ENCODE data around the gene BACE2.

DNA sequence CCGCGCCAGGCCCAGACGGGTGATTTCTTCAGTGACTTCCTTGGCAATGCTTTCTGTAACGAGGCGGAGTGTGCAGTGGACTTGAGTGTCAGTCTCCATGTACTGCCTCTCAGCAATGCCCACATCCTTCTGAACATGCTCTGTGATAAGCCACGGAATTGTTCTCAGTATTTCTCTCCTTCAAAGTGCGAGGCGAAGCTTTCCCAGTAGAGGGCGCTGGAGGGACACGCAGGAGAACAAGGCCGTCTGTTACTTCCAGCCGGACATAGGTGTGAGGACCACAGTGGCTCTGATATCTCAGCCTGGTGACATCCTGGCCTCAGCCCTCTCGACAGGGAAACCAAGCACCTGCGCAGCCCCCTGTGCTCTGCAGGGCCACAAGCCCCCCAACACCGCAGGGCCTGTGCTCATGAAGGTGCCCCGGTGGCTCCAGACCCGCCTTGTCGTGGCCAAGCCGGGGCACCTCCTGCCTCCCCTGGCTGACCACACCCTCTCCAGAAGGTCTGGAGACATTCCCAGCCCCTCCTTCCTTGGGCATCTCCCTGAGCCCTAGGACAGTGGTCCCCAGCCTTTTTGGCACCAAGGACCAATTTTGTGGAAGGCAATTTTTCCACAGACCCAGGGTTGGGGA lies 46.1 kb upstream of the BACE2 start:
- TF ChIP-seq, protein P1, sequence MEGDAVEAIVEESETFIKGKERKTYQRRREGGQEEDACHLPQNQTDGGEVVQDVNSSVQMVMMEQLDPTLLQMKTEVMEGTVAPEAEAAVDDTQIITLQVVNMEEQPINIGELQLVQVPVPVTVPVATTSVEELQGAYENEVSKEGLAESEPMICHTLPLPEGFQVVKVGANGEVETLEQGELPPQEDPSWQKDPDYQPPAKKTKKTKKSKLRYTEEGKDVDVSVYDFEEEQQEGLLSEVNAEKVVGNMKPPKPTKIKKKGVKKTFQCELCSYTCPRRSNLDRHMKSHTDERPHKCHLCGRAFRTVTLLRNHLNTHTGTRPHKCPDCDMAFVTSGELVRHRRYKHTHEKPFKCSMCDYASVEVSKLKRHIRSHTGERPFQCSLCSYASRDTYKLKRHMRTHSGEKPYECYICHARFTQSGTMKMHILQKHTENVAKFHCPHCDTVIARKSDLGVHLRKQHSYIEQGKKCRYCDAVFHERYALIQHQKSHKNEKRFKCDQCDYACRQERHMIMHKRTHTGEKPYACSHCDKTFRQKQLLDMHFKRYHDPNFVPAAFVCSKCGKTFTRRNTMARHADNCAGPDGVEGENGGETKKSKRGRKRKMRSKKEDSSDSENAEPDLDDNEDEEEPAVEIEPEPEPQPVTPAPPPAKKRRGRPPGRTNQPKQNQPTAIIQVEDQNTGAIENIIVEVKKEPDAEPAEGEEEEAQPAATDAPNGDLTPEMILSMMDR (conservative IDR thresholded peaks at IDR 0.05; ENCODE audit: low read length): peak; percentile 93
- no peak for TF ChIP-seq EZH2phosphoT487 (IDR thresholded peaks at IDR 0.05; ENCODE audit: borderline replicate concordance, low read depth, low read length)

All from OCI-LY7 (cell line).